CD4-positive, alpha-beta T cell treated with Interleukin-4 for 4 hours (primary cell): ENCODE data around the gene HEG1.
"Not testable (repeated sequence)": the region's sequence is repeated elsewhere in the genome, so short reads cannot be mapped to it uniquely, and the experiment has no call there.

Experiments
- DNase-seq: peaks from one replicate; pipeline ENCODE4 v3.0.0-alpha.2; 2020

HEG1 gene

GRCh38 chr3:124978627-124979026 lies 77.2 kb downstream of the HEG1 start:
- no peak for DNase-seq

GRCh38 chr3:124976383-124976782 lies 79.4 kb downstream of the HEG1 start:
- no peak for DNase-seq

GRCh38 chr3:124974691-124975090 lies 81.1 kb downstream of the HEG1 start:
- no peak for DNase-seq

GRCh38 chr3:124973290-124973689 lies 82.5 kb downstream of the HEG1 start:
- DNase-seq, result no peak

- DNase-seq, result no peak
Observed at GRCh38 chr3:124972457-124972856, 83.3 kb downstream of the HEG1 start.

- no peak for DNase-seq
Observed at GRCh38 chr3:124969963-124970722, 85.7 kb downstream of the HEG1 start.

GRCh38 chr3:124969190-124969589 lies 86.6 kb downstream of the HEG1 start:
- no peak for DNase-seq

- no peak for DNase-seq
Observed at GRCh38 chr3:124967964-124968363, 87.8 kb downstream of the HEG1 start.

- DNase-seq, result no peak
Observed at GRCh38 chr3:124966521-124967445, 89.0 kb downstream of the HEG1 start.

- no peak for DNase-seq
Observed at GRCh38 chr3:124965413-124965812, 90.4 kb downstream of the HEG1 start.

GRCh38 chr3:124964387-124964786 lies 91.4 kb downstream of the HEG1 start:
- no peak for DNase-seq

GRCh38 chr3:124963755-124964154 lies 92.0 kb downstream of the HEG1 start:
- no peak for DNase-seq

- no peak for DNase-seq
Observed at GRCh38 chr3:124962403-124962940, 93.3 kb downstream of the HEG1 start.

- no peak for DNase-seq
Observed at GRCh38 chr3:124960698-124961097, 95.1 kb downstream of the HEG1 start.

- DNase-seq, result no peak
Observed at GRCh38 chr3:124960105-124960504, 95.7 kb downstream of the HEG1 start.

- not testable (repeated sequence) for DNase-seq
Observed at GRCh38 chr3:124957951-124958350, 97.8 kb downstream of the HEG1 start.

- no peak for DNase-seq
Observed at GRCh38 chr3:124952282-124952855, 103.4 kb downstream of the HEG1 start.

- DNase-seq, result no peak
Observed at GRCh38 chr3:124951511-124952281, 104.1 kb downstream of the HEG1 start.

GRCh38 chr3:124950026-124950425 lies 105.8 kb downstream of the HEG1 start:
- no peak for DNase-seq

- no peak for DNase-seq
Observed at GRCh38 chr3:124942613-124943012, 113.2 kb downstream of the HEG1 start.

- no peak for DNase-seq
Observed at GRCh38 chr3:124941771-124942170, 114.0 kb downstream of the HEG1 start.

- DNase-seq, result no peak
Observed at GRCh38 chr3:124939661-124940060, 116.1 kb downstream of the HEG1 start.

GRCh38 chr3:124938896-124939295 lies 116.9 kb downstream of the HEG1 start:
- no peak for DNase-seq
